Measurements from ENCODE around the gene CHRNG. TPM values are rescaled to one million over a fixed set of nuclear protein-coding genes. Genes with fewer than 3 reads are reported as not detected.
A peak's percentile ranks its signal among the peaks of the same experiment; 100 is the strongest.

The CHRNG gene
- polyA plus RNA-seq, 1 donor = 0.21 TPM

GRCh38 chr2:232544674-232545073 lies 5.2 kb downstream of the CHRNG start:
- H3K9me3 ChIP-seq (ENCODE audit: control insufficient read depth, low read depth, low read length) = peaks cover 13% of the 10 kb centered on the region
- no peak for DNase-seq
- peaks cover 4% of the 10 kb centered on the region for H3K27me3 ChIP-seq (ENCODE audit: control insufficient read depth, insufficient read depth, low read length)
- peaks cover 14% of the 10 kb centered on the region for H3K36me3 ChIP-seq (ENCODE audit: control insufficient read depth, insufficient read depth, low read length)
- WGBS (ENCODE audit: insufficient coverage, low lambda C conversion rate) = no CpG with 5 or more reads among the region's 6 CpGs
- H3K4me1 ChIP-seq (ENCODE audit: control insufficient read depth, insufficient read depth, low read length) = peaks cover 3% of the 10 kb centered on the region
- no peak overlapping the region for H3K4me3 ChIP-seq (ENCODE audit: low read length)
- H3K27ac ChIP-seq (ENCODE audit: low read length) = no peak overlapping the region

GRCh38 chr2:232545511-232546375 lies 6.3 kb downstream of the CHRNG start:
- H3K36me3 ChIP-seq (ENCODE audit: control insufficient read depth, insufficient read depth, low read length) = peaks cover 14% of the 10 kb centered on the region
- no peak for DNase-seq
- WGBS (ENCODE audit: insufficient coverage, low lambda C conversion rate) = 33% methylated on average over 1 of the region's 17 CpGs

GRCh38 chr2:232547991-232548390 lies 8.5 kb downstream of the CHRNG start:
- no peak overlapping the region for H3K27ac ChIP-seq (ENCODE audit: low read length)
- peaks cover 14% of the 10 kb centered on the region for H3K36me3 ChIP-seq (ENCODE audit: control insufficient read depth, insufficient read depth, low read length)
- peaks cover 6% of the 10 kb centered on the region for H3K4me1 ChIP-seq (ENCODE audit: control insufficient read depth, insufficient read depth, low read length)
- peaks cover 15% of the 10 kb centered on the region for H3K9me3 ChIP-seq (ENCODE audit: control insufficient read depth, low read depth, low read length)
- no peaks in the 10 kb centered on the region for H3K27me3 ChIP-seq (ENCODE audit: control insufficient read depth, insufficient read depth, low read length)
- WGBS (ENCODE audit: insufficient coverage, low lambda C conversion rate) = no CpG with 5 or more reads among the region's 6 CpGs
- no peak for DNase-seq
- no peak overlapping the region for H3K4me3 ChIP-seq (ENCODE audit: low read length)

More at GRCh38 chr2:232545511-232546375, 6.3 kb downstream of the CHRNG start:
- H3K27ac ChIP-seq (ENCODE audit: low read length) = no peak overlapping the region
- peaks cover 1% of the 10 kb centered on the region for H3K4me1 ChIP-seq (ENCODE audit: control insufficient read depth, insufficient read depth, low read length)
- H3K4me3 ChIP-seq (ENCODE audit: low read length) = no peak overlapping the region
- H3K9me3 ChIP-seq (ENCODE audit: control insufficient read depth, low read depth, low read length) = peaks cover 15% of the 10 kb centered on the region
- no peaks in the 10 kb centered on the region for H3K27me3 ChIP-seq (ENCODE audit: control insufficient read depth, insufficient read depth, low read length)

GRCh38 chr2:232549655-232550353 lies 10.3 kb downstream of the CHRNG start:
- peak in 1 of 2 donors; percentile 28 for DNase-seq
- no peaks in the 10 kb centered on the region for H3K27me3 ChIP-seq (ENCODE audit: control insufficient read depth, insufficient read depth, low read length)
- H3K27ac ChIP-seq (ENCODE audit: low read length) = peak overlapping the region; percentile 99
- peaks cover 8% of the 10 kb centered on the region for H3K9me3 ChIP-seq (ENCODE audit: control insufficient read depth, low read depth, low read length)
- H3K36me3 ChIP-seq (ENCODE audit: control insufficient read depth, insufficient read depth, low read length) = peaks cover 22% of the 10 kb centered on the region
- peaks cover 6% of the 10 kb centered on the region for H3K4me1 ChIP-seq (ENCODE audit: control insufficient read depth, insufficient read depth, low read length)
- 70% methylated on average over 2 of the region's 21 CpGs for WGBS (ENCODE audit: insufficient coverage, low lambda C conversion rate)
- H3K4me3 ChIP-seq (ENCODE audit: low read length) = peak overlapping the region; percentile 95

- Histone ChIP-seq H3K27ac (ENCODE audit: low read length) (peak within 1 kb of the TSS; percentile 99), H3K4me3 (ENCODE audit: low read length) (peak within 1 kb of the TSS; percentile 95), H3K4me1 (ENCODE audit: control insufficient read depth, insufficient read depth, low read length) (peaks cover 6% of the 10 kb centered on the region), H3K9me3 (ENCODE audit: control insufficient read depth, low read depth, low read length) (peaks cover 8% of the 10 kb centered on the region), H3K36me3 (ENCODE audit: control insufficient read depth, insufficient read depth, low read length) (peaks cover 23% of the 10 kb centered on the region), H3K27me3 (ENCODE audit: control insufficient read depth, insufficient read depth, low read length) (no peaks in the 10 kb centered on the region)
- WGBS (ENCODE audit: insufficient coverage, low lambda C conversion rate) = no CpG with 5 or more reads among the region's 81 CpGs
- peak; percentile 96 to 98 for DNase-seq
Observed at GRCh38 chr2:232550354-232551249, 11.1 kb downstream of the CHRNG start, which contains the start of the genes EIF4E2 and TIGD1. EIF4E2 (plus strand) TSS chr2:232550689; CDS start chr2:232550725, 36 bp downstream. TIGD1 (minus strand) TSS chr2:232550557; CDS start chr2:232549882, 675 bp downstream.

GRCh38 chr2:232551250-232551638 lies 11.8 kb downstream of the CHRNG start:
- H3K27ac ChIP-seq (ENCODE audit: low read length) = peak overlapping the region; percentile 99
- no peaks in the 10 kb centered on the region for H3K27me3 ChIP-seq (ENCODE audit: control insufficient read depth, insufficient read depth, low read length)
- peaks cover 6% of the 10 kb centered on the region for H3K4me1 ChIP-seq (ENCODE audit: control insufficient read depth, insufficient read depth, low read length)
- 33% methylated on average over 6 of the region's 7 CpGs for WGBS (ENCODE audit: insufficient coverage, low lambda C conversion rate)
- peaks cover 23% of the 10 kb centered on the region for H3K36me3 ChIP-seq (ENCODE audit: control insufficient read depth, insufficient read depth, low read length)
- peak overlapping the region; percentile 95 for H3K4me3 ChIP-seq (ENCODE audit: low read length)
- H3K9me3 ChIP-seq (ENCODE audit: control insufficient read depth, low read depth, low read length) = peaks cover 8% of the 10 kb centered on the region
- no peak for DNase-seq

- Histone ChIP-seq H3K4me3 (ENCODE audit: low read length) (peak overlapping the region; percentile 95), H3K27ac (ENCODE audit: low read length) (no peak overlapping the region), H3K36me3 (ENCODE audit: control insufficient read depth, insufficient read depth, low read length) (peaks cover 23% of the 10 kb centered on the region), H3K27me3 (ENCODE audit: control insufficient read depth, insufficient read depth, low read length) (no peaks in the 10 kb centered on the region), H3K9me3 (ENCODE audit: control insufficient read depth, low read depth, low read length) (peaks cover 8% of the 10 kb centered on the region), H3K4me1 (ENCODE audit: control insufficient read depth, insufficient read depth, low read length) (peaks cover 6% of the 10 kb centered on the region)
- WGBS (ENCODE audit: insufficient coverage, low lambda C conversion rate) = no CpG with 5 or more reads among the region's 4 CpGs
- DNase-seq = no peak
Observed at GRCh38 chr2:232551776-232552175, 12.3 kb downstream of the CHRNG start.

- 81% methylated on average over 2 of the region's 3 CpGs for WGBS (ENCODE audit: insufficient coverage, low lambda C conversion rate)
- Histone ChIP-seq H3K4me1 (ENCODE audit: control insufficient read depth, insufficient read depth, low read length) (peaks cover 4% of the 10 kb centered on the region), H3K9me3 (ENCODE audit: control insufficient read depth, low read depth, low read length) (no peaks in the 10 kb centered on the region), H3K27me3 (ENCODE audit: control insufficient read depth, insufficient read depth, low read length) (no peaks in the 10 kb centered on the region), H3K27ac (ENCODE audit: low read length) (no peak overlapping the region), H3K4me3 (ENCODE audit: low read length) (no peak overlapping the region), H3K36me3 (ENCODE audit: control insufficient read depth, insufficient read depth, low read length) (peaks cover 34% of the 10 kb centered on the region)
- no peak for DNase-seq
Observed at GRCh38 chr2:232556426-232556825, 16.9 kb downstream of the CHRNG start.

- Histone ChIP-seq H3K9me3 (ENCODE audit: control insufficient read depth, low read depth, low read length) (no peaks in the 10 kb centered on the region), H3K27ac (ENCODE audit: low read length) (no peak overlapping the region), H3K4me3 (ENCODE audit: low read length) (no peak overlapping the region), H3K27me3 (ENCODE audit: control insufficient read depth, insufficient read depth, low read length) (no peaks in the 10 kb centered on the region), H3K4me1 (ENCODE audit: control insufficient read depth, insufficient read depth, low read length) (no peaks in the 10 kb centered on the region), H3K36me3 (ENCODE audit: control insufficient read depth, insufficient read depth, low read length) (peaks cover 67% of the 10 kb centered on the region)
- no peak for DNase-seq
- whole genome bisulfite sequencing (ENCODE audit: insufficient coverage, low lambda C conversion rate) = no CpG with 5 or more reads among the region's 8 CpGs
Observed at GRCh38 chr2:232562515-232563151, 23.1 kb downstream of the CHRNG start.
